Activated CD4-positive, CD25-positive, alpha-beta regulatory T cell treated with anti-CD3 and anti-CD28 coated beads, Interleukin-2, amount 50 U/mL, for 72 hours (primary cell): ENCODE data around the gene EIPR1.
"Not testable (repeated sequence)": the region's sequence is repeated elsewhere in the genome, so short reads cannot be mapped to it uniquely, and the experiment has no call there.

Source experiments
- DNase-seq: peaks from one replicate; pipeline ENCODE4 v3.0.0; 2021

Gene EIPR1

GRCh38 chr2:3185256-3185655 lies 192.4 kb downstream of the EIPR1 start:
- no peak for DNase-seq

DNA sequence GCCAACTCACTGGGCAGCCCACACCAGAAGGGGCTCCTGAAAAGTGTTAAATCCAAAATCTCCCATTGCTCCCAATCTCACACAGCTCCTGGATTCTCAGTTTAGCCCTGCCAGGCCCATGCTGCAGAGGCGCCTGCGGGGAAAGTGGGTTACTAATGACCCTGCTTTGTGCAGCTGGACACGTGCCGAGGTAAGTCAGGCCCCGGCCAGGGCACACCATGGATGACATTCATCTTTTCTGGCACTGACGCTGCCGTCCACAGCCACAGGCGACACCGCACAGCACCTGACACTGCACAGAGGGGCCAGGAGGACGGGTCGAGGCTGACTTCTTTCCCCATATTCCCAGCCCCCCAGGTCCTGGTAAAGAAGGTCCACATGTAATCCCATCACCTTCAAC lies 193.5 kb downstream of the EIPR1 start:
- no peak for DNase-seq

DNA sequence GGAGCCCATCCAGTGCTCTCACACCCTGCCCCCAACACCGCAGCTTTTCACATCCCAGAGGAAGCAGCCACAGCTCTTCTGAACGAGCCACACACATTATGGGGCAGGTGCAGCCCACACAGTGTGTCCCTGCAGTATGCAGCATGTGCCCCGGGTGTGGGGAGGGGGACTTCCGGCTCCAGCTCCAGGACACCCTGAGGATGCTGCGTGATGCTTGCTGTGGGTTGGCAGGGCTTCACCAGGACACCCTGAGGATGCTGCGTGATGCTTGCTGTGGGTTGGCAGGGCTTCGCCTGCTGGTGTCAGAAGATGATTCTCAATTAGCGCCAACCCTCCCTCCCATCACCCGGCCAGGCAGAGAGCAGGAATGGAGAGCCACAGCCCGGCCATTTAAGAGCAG lies 193.9 kb downstream of the EIPR1 start:
- DNase-seq = no peak

- DNase-seq = no peak
Observed at GRCh38 chr2:3182848-3183247, 194.8 kb downstream of the EIPR1 start.

DNA sequence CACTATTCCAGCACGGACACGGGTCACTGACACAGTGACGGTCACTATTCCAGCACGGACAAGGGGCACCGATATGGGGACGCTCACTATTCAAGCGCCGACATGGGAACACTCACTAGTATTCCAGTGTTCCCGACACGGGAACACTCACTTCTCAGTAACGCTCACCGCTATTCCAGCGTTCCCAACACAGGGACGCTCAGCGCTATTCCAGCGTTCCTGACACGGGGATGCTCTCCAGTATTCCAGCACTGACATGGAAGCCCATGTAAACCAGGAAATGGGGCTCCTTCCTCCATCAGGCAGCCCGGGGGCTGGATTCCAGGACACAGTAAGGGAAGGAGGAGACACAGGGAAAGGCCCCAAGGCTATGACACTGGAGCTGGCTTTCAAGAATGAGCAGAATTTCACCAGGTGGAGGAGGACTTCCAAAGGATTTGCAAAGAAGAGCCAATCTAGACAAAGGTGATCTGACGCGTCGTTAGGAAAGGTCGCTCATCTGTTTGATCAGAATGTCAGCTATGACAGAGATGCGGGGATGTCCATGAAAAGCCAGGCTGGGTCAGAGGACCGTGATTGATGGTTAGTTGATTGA lies 196.1 kb downstream of the EIPR1 start:
- no peak for DNase-seq

- DNase-seq = not testable (repeated sequence)
Observed at GRCh38 chr2:3180909-3181221, 196.8 kb downstream of the EIPR1 start.

- DNase-seq = no peak
Observed at GRCh38 chr2:3180082-3180908, 197.3 kb downstream of the EIPR1 start.

- DNase-seq = no peak
Observed at GRCh38 chr2:3179626-3180025, 198.0 kb downstream of the EIPR1 start.

- no peak for DNase-seq
Observed at GRCh38 chr2:3179208-3179607, 198.4 kb downstream of the EIPR1 start.

- no peak for DNase-seq
Observed at GRCh38 chr2:3178578-3179031, 199.0 kb downstream of the EIPR1 start.

DNA sequence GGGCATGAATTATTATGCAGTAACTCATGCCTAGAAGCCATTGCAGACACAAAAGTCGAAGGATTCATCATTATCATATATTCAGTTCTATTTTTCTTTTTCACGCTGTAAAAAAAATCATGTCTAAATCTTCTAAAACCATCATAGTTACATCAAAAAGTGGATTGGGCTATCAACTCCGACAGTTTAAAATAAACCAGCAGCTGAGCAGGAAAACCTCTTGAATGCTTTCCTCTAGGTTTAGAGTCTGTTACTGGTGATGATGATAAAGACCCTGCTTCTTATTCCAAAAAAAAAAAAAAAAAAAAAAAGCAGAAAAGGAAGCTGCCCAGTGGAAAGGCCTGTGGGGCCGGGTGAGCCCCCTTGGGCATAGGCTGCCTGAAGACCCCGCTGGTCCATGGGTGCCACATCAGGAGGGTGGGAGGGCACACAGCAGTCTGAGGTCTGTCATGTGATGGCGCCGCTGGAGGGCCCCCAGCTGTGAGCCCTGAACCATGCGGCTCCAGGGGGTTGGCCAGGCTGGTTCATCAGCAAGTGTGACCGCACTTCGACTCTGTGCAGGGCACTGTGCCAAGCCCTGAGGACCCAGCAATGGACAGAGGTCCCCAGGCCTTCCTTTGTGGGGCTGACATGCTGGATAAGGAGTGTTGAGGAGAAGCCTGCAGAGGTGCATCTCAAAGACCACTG lies 199.6 kb downstream of the EIPR1 start:
- DNase-seq = no peak

DNA sequence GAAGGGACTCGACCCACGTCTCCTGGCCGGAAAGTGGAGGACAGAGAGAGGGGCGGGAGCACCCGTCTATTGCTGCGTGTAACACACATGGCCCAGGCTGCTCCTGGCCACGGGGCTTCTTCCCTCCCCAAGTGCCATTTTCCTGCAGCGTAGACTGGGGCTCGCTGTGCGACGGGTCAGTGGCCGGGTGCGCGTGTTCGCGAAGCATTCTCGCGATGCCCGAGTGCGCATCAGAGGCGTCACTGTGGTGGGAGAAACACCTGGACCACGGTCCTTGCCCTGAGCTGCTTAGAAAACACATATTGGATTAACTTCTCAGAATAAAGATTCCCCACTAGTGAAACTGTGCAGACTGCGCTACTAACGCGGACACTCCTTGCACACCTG lies 200.8 kb downstream of the EIPR1 start:
- no peak for DNase-seq

GRCh38 chr2:3176071-3176868 lies 201.3 kb downstream of the EIPR1 start:
- DNase-seq = peak; percentile 20

DNA sequence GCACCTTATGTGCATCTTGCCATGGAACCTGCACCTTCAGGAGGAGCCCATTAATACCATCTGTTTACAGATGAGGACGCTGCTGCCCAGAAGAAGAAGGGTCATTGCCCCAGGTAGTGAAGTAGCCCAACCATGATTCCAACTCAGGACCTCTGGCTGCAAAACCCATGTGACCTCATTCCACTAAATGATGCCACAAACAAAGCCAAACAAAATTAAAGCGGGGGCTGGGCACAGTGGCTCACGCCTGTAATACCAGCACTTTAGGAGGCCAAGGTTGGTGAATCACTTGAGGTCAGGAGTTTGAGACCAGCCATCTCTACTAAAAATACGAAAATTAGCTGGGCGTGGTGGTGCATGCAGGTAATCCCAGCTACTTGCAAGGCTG lies 202.1 kb downstream of the EIPR1 start:
- DNase-seq = no peak

- no peak for DNase-seq
Observed at GRCh38 chr2:3174626-3175567, 202.7 kb downstream of the EIPR1 start.

GRCh38 chr2:3173031-3173430 lies 204.6 kb downstream of the EIPR1 start:
- no peak for DNase-seq

DNA sequence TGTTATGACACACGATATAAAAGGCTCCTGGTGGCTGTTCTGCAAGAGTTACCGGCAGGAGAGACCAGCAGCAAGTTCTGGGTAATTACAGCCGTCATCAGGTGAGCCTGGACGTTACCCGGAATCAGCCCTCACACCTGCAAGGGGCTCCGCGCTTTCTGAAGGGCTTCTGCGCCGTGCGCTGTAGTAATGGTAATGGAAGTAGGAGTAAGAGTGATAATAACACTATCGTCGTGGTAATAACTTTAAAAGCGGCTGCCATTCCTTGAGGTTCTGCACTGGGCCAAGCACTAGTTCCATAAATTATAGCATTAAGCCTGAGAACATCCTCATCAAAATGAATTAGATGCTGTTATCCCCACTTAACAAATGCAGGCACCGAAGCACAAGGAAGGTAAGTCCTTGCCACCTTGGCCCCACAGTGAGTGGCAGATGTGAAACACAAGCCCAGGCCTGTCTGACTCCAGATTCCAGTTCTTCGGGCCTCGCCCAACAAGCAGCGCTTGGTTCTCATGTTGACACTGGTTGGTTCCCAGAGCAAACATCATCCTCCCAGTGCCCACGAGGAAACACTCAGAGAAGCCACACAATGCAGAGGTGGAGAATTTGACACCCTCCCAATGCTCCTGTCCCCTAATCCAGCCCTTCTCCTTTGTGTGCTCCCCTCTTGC lies 205.2 kb downstream of the EIPR1 start:
- DNase-seq = no peak

- DNase-seq = no peak
Observed at GRCh38 chr2:3171564-3172264, 205.9 kb downstream of the EIPR1 start.

- no peak for DNase-seq
Observed at GRCh38 chr2:3170792-3171455, 206.7 kb downstream of the EIPR1 start.

- DNase-seq = no peak
Observed at GRCh38 chr2:3169106-3169870, 208.3 kb downstream of the EIPR1 start.
